DMS114 treated with DMSO at 0.1 percent for 48 hours (cell line): ENCODE measurements around the gene TCAIM.
"Not testable (repeated sequence)": the region's sequence is repeated elsewhere in the genome, so short reads cannot be mapped to it uniquely, and the experiment has no call there.

Experiments
- DNase-seq: peaks from one replicate; lab custom pipeline; 2025; ENCODE audit not compliant: unreplicated experiment; lab: John Stamatoyannopoulos, UW

TCAIM gene

GRCh38 chr3:44343421-44343820, 4.9 kb downstream of the TCAIM start:
- DNase-seq: no peak

- DNase-seq: not testable (repeated sequence)
These were observed 8.0 kb downstream of the TCAIM start for GRCh38 chr3:44346590-44346989.

- no peak for DNase-seq
These were observed 10.4 kb downstream of the TCAIM start for GRCh38 chr3:44348993-44349392.

GRCh38 chr3:44353355-44353924, 14.9 kb downstream of the TCAIM start:
- DNase-seq: no peak

GRCh38 chr3:44355362-44356033, 16.9 kb downstream of the TCAIM start:
- DNase-seq: no peak

- DNase-seq: no peak
These were observed 20.7 kb downstream of the TCAIM start for GRCh38 chr3:44359146-44359751.

- DNase-seq: no peak
These were observed 25.0 kb downstream of the TCAIM start for GRCh38 chr3:44363591-44363990.

- no peak for DNase-seq
These were observed 27.4 kb downstream of the TCAIM start for GRCh38 chr3:44365952-44366351.

- no peak for DNase-seq
These were observed 36.9 kb downstream of the TCAIM start for GRCh38 chr3:44375450-44375849.

GRCh38 chr3:44387404-44387803, 48.8 kb downstream of the TCAIM start:
- no peak for DNase-seq

GRCh38 chr3:44392489-44392888, 53.9 kb downstream of the TCAIM start:
- no peak for DNase-seq

- no peak for DNase-seq
These were observed 57.1 kb downstream of the TCAIM start for GRCh38 chr3:44395714-44396113.

- no peak for DNase-seq
These were observed 57.9 kb downstream of the TCAIM start for GRCh38 chr3:44396200-44397171.

- not testable (repeated sequence) for DNase-seq
These were observed 59.7 kb downstream of the TCAIM start for GRCh38 chr3:44398271-44398670.

- no peak for DNase-seq
These were observed 60.3 kb downstream of the TCAIM start for GRCh38 chr3:44398853-44399252.

- DNase-seq: no peak
These were observed 62.2 kb downstream of the TCAIM start for GRCh38 chr3:44400771-44401170.

GRCh38 chr3:44402548-44402947, 64.0 kb downstream of the TCAIM start:
- no peak for DNase-seq

GRCh38 chr3:44409640-44410410, 71.3 kb downstream of the TCAIM start:
- no peak for DNase-seq

- DNase-seq: no peak
These were observed 72.6 kb downstream of the TCAIM start for GRCh38 chr3:44411031-44411645.

GRCh38 chr3:44412365-44412764, 73.8 kb downstream of the TCAIM start:
- no peak for DNase-seq
